Pericardium fibroblast (primary cell): ENCODE measurements around the gene GDF10. TPM values are rescaled to one million over a fixed set of nuclear protein-coding genes. Genes with fewer than 3 reads are reported as not detected.

ENCODE experiments used
- total RNA-seq: library from RNA; depleted of rRNA; stranded (reverse); fragments of >200 nt; gene quantifications from 2 replicates; pipeline ENCODE4 v1.2.3, GENCODE V29; 2015

The GDF10 gene
- under 0.01 TPM in 1 of 2 replicates, not detected in the other for total RNA-seq

GRCh38 chr10:47299611-47300428 lies at the start of gene GDF10:
TSS of gene GDF10 (plus strand) at chr10:47300197. CDS start at chr10:47300652, 455 bp downstream.

DNA sequence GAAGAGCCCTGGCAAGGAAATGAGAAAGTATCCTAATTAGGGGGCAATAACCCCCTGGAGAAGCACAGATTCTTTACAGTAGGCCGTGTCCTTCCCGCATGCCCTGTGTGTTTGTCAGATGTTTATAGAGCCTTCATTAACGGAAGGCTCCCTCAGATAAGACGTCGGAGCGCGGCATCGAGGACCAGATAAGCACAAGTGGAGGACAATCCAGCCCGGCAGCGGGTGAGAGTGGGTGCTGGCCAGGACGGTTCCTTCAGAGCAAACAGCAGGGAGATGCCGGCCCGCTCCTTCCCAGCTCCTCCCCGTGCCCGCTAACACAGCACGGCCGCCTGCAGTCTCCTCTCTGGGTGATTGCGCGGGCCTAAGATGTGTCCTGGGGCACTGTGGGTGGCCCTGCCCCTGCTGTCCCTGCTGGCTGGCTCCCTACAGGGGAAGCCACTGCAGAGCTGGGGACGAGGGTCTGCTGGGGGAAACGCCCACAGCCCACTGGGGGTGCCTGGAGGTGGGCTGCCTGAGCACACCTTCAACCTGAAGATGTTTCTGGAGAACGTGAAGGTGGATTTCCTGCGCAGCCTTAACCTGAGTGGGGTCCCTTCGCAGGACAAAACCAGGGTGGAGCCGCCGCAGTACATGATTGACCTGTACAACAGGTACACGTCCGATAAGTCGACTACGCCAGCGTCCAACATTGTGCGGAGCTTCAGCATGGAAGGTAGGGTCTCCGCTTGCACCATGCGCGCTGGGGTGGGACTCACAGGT lies 22.5 kb downstream of the GDF10 start, which contains the start of gene GDF2:
GDF2 (plus strand) TSS at position 155 of the 762 bp plus-strand sequence; CDS start at position 370, 215 bp downstream.

DNA sequence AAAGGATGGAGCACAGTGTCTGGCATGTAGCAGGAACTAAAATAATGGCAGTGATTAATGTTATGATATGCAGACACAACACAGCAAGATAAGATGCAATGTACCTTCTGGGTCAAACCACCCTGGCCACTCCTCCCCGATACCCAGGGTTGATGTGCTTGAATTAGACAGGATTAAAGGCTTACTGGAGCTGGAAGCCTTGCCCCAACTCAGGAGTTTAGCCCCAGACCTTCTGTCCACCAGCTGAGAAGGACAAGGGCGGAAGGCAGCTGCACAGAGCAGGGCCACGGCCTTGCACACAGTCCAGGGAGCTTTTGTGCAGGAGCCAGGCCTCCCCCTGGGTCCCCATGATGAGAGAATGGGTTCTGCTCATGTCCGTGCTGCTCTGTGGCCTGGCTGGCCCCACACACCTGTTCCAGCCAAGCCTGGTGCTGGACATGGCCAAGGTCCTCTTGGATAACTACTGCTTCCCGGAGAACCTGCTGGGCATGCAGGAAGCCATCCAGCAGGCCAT lies 48.2 kb downstream of the GDF10 start, which contains the start of gene RBP3:
RBP3 (plus strand) TSS at position 226 of the 514 bp plus-strand sequence; CDS start at position 348, 122 bp downstream.

Other genes with a start within 250 kb of the GDF10 start
- not detected in 2 replicates for gene GDF2, start 22.3 kb downstream of the GDF10 start, total RNA-seq
- not detected in 2 replicates for gene RBP3, start 48.2 kb downstream of the GDF10 start, total RNA-seq
- under 0.01 and 0.47 TPM in 2 replicates for gene ZNF488, start 84.1 kb downstream of the GDF10 start, total RNA-seq
- 0.77 and 18.2 TPM in 2 replicates for gene ANXA8, start 183.9 kb downstream of the GDF10 start, total RNA-seq
- gene FAM25G, start 191.5 kb downstream of the GDF10 start, total RNA-seq: not detected in 2 replicates
- 2.1 and 7.7 TPM in 2 replicates for gene AGAP9, start 223.4 kb downstream of the GDF10 start, total RNA-seq